Right cardiac atrium (tissue), 5 donors: ENCODE data around the gene F7. TPM values are rescaled to one million over a fixed set of nuclear protein-coding genes. Genes with fewer than 3 reads are reported as not detected.

Experiments
- ATAC-seq, 2 donors: fragments of 200-7000 bp; cut with Tn5 transposase; one replicate each; pipeline versions ENCODE4 v1.8.0 to v1.9.1; 2020; ENCODE audit warnings: moderate library complexity in 2 of 2, mild to moderate bottlenecking in 1 of 2
- DNase-seq, 3 donors: peaks; one replicate each; pipeline ENCODE4 v3.0.0-alpha.2; 2020
- H3K27ac ChIP-seq: one replicate; pipeline ENCODE4 v1.5.1; 2013; ENCODE audit warnings: mild to moderate bottlenecking, low read length, control low read depth, moderate library complexity
- H3K27me3 ChIP-seq: one replicate; pipeline ENCODE4 v1.6.1; 2013; ENCODE audit not compliant: control insufficient read depth, insufficient read depth
- H3K4me1 ChIP-seq: one replicate; pipeline ENCODE4 v1.6.1; 2013; ENCODE audit warnings: low read length; ENCODE audit not compliant: control insufficient read depth, insufficient read depth
- H3K4me3 ChIP-seq: one replicate; pipeline ENCODE4 v1.5.1; 2013; ENCODE audit warnings: low read length, control low read depth
- H3K9me3 ChIP-seq: one replicate; pipeline ENCODE4 v1.6.1; 2013; ENCODE audit warnings: low read length; ENCODE audit not compliant: control insufficient read depth
- WGBS: extraction: QIAGEN DNeasy Blood & Tissue Kit; methylation state at CpG from one replicate; pipeline ENCODE4 v1.1.7; 2013; 5-methylcytosine and 5-hydroxymethylcytosine counted together
- intact Hi-C, 4 donors: fragments of 100-400 bp; cut with DNase I; formaldehyde crosslinking; loops; one replicate each; pipeline versions ENCODE4 v1.11.0 to v1.14.0; 2022 to 2023
- polyA plus RNA-seq: library from polyadenylated mRNA; stranded (reverse); fragments of 200-250 nt; gene quantifications from one replicate; pipeline ENCODE4 v1.2.3, GENCODE V29; 2013
- total RNA-seq, 4 donors: library from RNA; stranded (reverse); fragmentation: NEBNext Ultra II Directional; extraction: Animal tissue kit (Norgen Biotek cat#: 25700); gene quantifications; one replicate each; pipeline ENCODE4 v1.2.1, GENCODE V29; 2021
- donor health status: healthy with polysubstance abuse.
- donor health status: DM: no; HTN: yes; CAD: no.
- donor health status: DM: no; HTN: no; CAD: no.
- donor health status: DM: no; HTN: yes; CAD: no; lungs with severe emphysema.
- donor health status: DM: yes; HTN: yes; CAD: no.

Gene F7
- total and polyA plus RNA-seq, 5 donors = 0.24 to 0.64 (median 0.37) TPM; not detected in 1

DNA sequence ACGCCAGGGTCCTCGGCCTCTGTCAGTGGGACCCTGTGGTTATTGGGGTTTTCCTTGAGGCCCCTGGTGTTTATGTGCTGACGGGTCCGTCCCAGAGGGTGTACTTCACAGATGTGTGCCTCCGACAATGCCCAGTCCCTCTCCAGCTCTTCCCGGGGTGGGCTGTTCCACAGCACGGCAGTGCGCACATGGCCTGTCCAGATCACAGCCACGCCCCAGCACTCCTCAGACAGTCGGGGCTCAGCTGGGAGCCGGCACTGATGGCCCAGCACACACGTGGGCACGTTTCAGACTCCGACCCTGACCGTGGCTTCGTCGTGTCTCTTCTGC lies 16.9 kb upstream of the F7 start:
- no peaks in the 10 kb centered on the region for H3K27me3 ChIP-seq
- WGBS = 88% methylated on average over 17 of the region's 17 CpGs
- no peaks in the 10 kb centered on the region for H3K4me1 ChIP-seq
- DNase-seq (peak in 1 of 3 donors; percentile 36), ATAC-seq (no peak)
- intact Hi-C loops = no loop called here
- no peak overlapping the region for H3K4me3 ChIP-seq
- H3K27ac ChIP-seq = no peak overlapping the region
- no peaks in the 10 kb centered on the region for H3K9me3 ChIP-seq

DNA sequence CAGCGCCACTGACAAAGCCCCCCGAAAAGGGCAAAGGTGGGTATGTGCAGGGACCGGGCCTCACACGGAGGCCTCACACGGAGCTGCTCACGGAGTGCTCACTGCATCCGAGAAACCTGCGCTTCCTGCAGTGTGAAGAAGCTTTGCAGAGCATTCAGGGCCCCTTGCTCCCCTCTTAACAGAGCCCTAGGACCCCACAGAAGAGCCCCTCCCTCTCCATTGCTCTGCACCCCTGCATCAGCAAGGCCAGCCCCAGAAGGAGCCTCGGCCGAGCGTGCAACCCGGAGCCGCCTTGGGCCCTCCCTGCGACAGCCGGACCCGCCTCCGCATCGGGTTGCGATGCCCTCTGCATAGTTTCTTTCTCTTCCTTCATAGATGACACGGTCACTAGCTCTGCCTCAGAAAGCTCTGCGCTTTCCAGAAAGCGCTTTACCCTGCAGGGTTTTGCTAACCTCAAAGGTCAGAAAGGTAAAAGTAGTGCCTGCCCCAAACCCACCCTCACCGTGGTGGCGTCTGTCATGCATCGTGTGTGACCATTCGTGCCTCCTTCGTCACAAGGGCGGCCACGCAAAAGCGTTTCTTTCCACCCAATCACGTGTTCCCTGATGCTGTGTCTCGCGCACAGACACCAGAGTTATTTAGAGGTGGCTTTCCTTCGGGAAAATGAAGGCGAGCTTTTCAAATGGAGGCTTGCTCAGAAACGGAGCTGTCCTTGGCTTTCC lies 15.7 kb upstream of the F7 start:
- H3K9me3 ChIP-seq = no peaks in the 10 kb centered on the region
- no peaks in the 10 kb centered on the region for H3K27me3 ChIP-seq
- no peak for ATAC-seq
- no peak overlapping the region for H3K27ac ChIP-seq
- intact Hi-C loops = no loop called here
- WGBS = 80% methylated on average over 36 of the region's 36 CpGs
- DNase-seq = peak in 2 of 3 donors; percentile 2 to 39
- H3K4me3 ChIP-seq = no peak overlapping the region
- no peaks in the 10 kb centered on the region for H3K4me1 ChIP-seq

DNA sequence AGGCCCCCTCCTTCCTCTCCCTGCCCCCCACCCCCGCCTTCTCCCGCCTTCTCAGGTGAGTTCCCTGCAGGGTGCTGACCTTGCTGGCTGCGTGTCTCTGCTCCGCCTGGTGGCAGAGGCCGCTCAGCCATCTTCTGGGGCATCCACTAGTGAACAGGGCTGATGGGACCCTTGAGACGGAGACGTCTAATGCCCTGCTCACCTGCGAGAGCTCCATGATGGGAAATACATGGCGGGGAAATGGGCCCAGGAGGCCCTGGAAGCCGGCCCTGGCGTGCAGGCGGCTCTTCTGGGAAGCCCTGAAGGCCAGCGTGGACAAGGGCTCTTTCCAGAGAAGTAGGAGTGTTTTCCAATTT lies 15.2 kb upstream of the F7 start:
- 87% methylated on average over 13 of the region's 13 CpGs for WGBS
- intact Hi-C loops = no loop called here
- H3K4me1 ChIP-seq = no peaks in the 10 kb centered on the region
- H3K27me3 ChIP-seq = no peaks in the 10 kb centered on the region
- H3K27ac ChIP-seq = no peak overlapping the region
- DNase-seq (peak in 1 of 3 donors; percentile 3), ATAC-seq (no peak)
- no peak overlapping the region for H3K4me3 ChIP-seq
- no peaks in the 10 kb centered on the region for H3K9me3 ChIP-seq

DNA sequence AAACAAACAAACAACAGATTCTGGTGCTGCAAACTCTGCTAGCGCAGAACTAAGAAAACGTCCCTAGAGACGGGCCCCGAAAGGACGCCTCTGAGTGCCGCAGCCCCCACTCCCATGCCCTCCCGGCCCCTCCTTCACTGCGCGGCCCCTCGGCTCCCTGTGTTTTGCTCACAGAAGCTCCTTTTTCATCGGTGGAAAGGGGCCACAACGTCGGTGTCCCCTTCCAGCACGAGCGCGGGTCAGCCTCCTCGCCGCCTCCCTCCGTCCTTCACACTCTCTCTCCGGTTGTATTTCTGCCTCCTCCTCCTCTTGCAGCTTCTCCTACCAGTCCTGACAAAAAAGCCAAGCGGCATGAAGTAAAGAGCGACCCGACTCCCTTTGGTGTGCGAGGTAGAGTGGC lies 14.8 kb upstream of the F7 start:
- no peaks in the 10 kb centered on the region for H3K27me3 ChIP-seq
- H3K4me3 ChIP-seq = no peak overlapping the region
- H3K27ac ChIP-seq = no peak overlapping the region
- no peaks in the 10 kb centered on the region for H3K9me3 ChIP-seq
- intact Hi-C loops = no loop called here
- 90% methylated on average over 24 of the region's 24 CpGs for WGBS
- H3K4me1 ChIP-seq = no peaks in the 10 kb centered on the region
- DNase-seq (peak in 1 of 3 donors; percentile 28), ATAC-seq (no peak)

DNA sequence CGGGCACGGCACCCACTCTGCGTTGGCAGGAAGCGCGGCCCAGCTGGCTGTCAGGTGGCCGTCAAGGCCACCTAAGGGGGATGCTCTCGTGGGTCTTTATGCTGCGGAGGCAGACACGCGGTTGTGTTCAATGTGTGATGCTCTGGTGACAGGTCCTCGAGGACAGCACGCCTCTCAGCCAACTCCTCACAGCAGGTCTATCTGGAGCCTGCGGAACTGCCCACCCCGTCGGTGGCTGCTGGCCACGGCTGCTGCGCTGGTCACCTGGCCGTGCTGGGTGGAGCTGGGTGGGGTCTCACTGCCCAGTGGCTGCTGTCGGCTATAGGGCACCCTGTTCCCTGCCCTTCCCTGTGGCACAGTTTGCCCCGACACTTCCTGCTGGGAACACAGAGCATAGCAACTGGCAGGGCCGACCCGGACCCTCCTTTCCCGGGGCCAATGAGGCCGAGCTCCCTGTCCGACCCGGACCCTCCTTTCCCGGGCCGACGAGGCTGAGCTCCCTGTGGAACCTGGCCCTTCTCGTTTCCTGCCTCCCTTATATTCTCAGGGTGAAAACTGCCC lies 14.3 kb upstream of the F7 start:
- intact Hi-C loops = no loop called here
- peak in 2 of 3 donors; percentile 6 to 57 for DNase-seq
- WGBS = 86% methylated on average over 30 of the region's 30 CpGs
- Histone ChIP-seq H3K9me3 (no peaks in the 10 kb centered on the region), H3K4me3 (no peak overlapping the region), H3K27ac (no peak overlapping the region), H3K4me1 (no peaks in the 10 kb centered on the region), H3K27me3 (no peaks in the 10 kb centered on the region)
- ATAC-seq = no peak

DNA sequence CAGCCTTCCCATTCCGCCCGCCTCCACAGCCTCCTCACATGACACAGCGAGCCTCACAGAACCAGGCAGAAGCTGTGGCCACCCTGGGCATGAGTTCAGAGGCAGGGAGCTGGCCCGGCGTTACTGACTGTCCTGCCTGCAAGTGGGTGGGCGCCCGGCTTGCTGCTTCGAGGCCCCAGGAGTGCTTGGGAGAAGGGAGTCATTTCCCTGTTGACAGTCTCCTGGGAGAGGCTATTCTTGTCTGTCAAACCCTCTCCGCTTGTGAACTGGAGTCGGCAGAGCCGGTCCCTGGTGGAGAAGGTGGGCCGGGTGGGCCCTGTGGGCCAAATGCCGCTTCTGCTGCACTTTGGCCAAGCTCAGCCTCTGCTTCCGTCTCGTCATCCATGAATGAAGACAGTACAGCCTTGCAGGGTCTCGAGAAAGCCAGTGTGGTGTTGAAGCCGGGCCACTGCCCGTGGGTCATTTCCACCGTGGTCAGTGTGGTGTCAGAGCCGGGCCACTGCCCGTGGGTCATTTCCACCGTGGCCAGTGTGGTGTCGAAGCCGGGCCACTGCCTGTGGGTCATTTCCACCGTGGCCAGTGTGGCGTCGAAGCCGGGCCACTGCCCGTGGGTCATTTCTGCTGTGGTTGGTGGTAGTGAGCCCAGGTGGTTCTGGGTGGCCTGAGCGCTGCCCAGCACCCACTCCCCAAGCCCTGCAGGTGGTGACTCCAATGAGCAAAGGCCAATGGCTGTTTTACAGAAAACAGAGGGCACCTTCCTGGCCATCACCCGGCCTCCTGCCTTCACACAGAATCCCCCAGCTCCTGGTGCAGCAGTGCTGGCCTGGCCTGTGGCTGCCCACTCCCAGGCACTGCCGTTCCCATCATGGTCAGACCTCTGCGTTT lies 13.5 kb upstream of the F7 start:
- no peaks in the 10 kb centered on the region for H3K9me3 ChIP-seq
- ATAC-seq = no peak
- 87% methylated on average over 33 of the region's 33 CpGs for WGBS
- H3K4me1 ChIP-seq = no peaks in the 10 kb centered on the region
- intact Hi-C loops = no loop called here
- no peak overlapping the region for H3K4me3 ChIP-seq
- DNase-seq = peak; percentile 5 to 42 (median 39)
- H3K27me3 ChIP-seq = no peaks in the 10 kb centered on the region
- H3K27ac ChIP-seq = no peak overlapping the region

DNA sequence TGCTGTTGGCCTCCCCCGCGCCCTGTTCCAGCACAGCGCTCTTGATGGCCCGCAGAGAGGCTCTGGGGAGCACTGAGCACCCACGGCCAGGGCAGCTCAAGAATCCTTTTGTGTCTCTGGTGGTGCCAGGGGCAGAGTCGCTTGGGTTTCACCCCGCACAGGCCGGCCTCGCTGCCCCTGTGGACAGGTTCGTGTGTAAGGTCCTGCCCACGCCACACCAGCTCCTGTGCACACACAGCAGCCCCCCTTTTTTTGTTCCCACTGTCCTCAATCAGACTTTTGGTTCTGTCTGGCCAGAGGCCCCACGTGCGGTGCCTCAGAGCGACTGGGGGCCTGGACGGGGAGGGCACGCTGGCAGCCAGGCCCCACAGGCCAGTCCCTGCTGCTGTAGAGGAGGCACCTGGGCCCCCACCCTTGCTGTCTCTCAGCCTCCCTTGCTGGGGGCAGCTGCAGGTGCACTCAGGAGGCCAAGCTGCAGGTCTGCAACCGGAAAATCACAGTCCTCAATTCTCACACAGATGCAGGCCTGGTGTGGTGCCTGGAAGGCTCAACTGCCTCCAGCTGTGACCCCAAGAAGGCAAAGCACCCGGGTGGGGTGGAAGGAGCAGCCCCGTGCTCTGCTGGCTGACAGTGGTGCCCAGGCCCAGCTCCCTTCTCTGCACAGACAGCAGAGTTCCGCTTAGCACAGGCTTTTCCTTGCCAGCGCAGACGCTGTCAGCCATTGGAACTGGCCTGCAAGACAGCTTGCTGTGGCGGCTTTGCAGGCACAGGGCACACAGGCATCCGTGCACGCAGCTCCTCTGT lies 12.6 kb upstream of the F7 start:
- H3K27ac ChIP-seq = no peak overlapping the region
- H3K4me3 ChIP-seq = no peak overlapping the region
- intact Hi-C loops = no loop called here
- no peaks in the 10 kb centered on the region for H3K9me3 ChIP-seq
- H3K27me3 ChIP-seq = no peaks in the 10 kb centered on the region
- H3K4me1 ChIP-seq = no peaks in the 10 kb centered on the region
- 92% methylated on average over 25 of the region's 25 CpGs for WGBS
- DNase-seq = peak in 2 of 3 donors; percentile 2 to 39
- no peak for ATAC-seq

DNA sequence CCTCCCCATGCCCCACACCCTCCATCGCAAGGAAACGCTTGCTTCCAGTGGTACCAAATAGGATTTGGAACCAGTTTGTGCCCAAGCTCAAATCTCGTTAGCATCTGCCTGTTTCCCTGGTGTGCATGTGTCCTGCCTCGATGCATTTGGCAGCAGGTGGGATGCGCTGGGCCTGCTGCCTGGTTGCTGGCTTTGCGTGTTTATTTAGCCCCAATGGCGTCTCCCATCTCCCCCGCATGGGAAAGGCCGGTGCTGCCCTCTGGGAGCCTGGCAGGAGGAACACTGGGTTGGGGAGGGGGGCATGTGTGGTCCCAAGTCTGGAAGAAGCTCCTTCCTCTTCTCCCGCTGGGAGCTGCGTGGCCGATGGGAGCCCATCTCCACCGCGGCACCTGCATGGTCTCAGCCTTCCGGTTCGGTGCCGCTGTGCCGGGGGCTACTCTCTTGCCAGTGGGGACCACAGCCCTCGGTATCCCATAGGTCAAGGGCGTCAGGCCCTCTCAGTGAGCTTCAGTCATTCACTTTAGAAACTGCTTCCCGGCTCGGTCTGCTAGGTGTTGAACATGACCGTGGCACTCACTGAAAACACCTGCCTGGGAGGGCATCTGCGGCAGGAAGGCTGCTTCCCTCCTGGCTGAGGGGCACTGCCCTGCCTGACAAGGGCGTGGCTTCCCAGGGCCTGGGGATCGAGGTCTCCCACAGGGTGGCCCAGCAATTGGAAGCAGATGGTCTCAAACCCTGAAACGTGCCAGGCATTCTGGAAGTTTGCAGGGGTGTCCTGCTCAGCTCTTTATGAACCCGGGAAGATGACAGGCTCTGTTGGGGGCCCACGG lies 11.8 kb upstream of the F7 start:
- intact Hi-C loops = no loop called here
- no peak overlapping the region for H3K4me3 ChIP-seq
- H3K27ac ChIP-seq = no peak overlapping the region
- H3K4me1 ChIP-seq = no peaks in the 10 kb centered on the region
- ATAC-seq (no peak), DNase-seq (peak in 2 of 3 donors; percentile 11 to 29)
- no peaks in the 10 kb centered on the region for H3K9me3 ChIP-seq
- 82% methylated on average over 29 of the region's 29 CpGs for WGBS
- H3K27me3 ChIP-seq = no peaks in the 10 kb centered on the region

DNA sequence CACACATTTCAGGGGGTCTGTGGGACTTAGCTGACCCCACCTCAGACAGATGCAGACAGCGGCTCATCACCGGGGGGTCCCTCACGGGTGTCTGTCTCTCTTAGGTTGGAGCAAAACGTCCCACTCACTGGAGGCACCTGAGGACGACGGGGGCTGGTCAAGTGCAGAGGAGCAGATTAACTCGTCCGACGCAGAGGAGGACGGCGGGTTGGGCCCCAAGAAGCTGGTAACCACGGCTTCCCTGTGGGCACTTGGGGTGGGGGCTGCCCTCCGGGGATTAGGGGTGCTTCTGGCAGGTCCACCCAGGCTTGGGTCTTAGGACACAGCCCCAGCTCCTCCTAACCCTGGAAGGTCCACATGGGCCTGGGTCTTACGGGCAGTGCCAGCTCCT lies 11.2 kb upstream of the F7 start:
- ATAC-seq = no peak
- H3K27me3 ChIP-seq = no peaks in the 10 kb centered on the region
- intact Hi-C loops = no loop called here
- peak in 1 of 3 donors; percentile 55 for DNase-seq
- H3K27ac ChIP-seq = no peak overlapping the region
- no peak overlapping the region for H3K4me3 ChIP-seq
- WGBS = 84% methylated on average over 14 of the region's 14 CpGs
- H3K9me3 ChIP-seq = no peaks in the 10 kb centered on the region
- no peaks in the 10 kb centered on the region for H3K4me1 ChIP-seq
